Measurements from ENCODE around the gene CYP26A1. TPM values are rescaled to one million over a fixed set of nuclear protein-coding genes. Genes with fewer than 3 reads are reported as not detected.

The CYP26A1 gene
- total and polyA plus RNA-seq, 9 donors = 0.22 TPM; not detected in 8

GRCh38 chr10:93076871-93077270, 3.2 kb downstream of the CYP26A1 start:
- Histone ChIP-seq H3K9me3 (no peaks in the 10 kb centered on the region), H3K27ac (no peak overlapping the region), H3K36me3 (no peaks in the 10 kb centered on the region), H3K4me3 (no peak overlapping the region), H3K4me1 (ENCODE audit: insufficient read depth) (peaks cover 9% of the 10 kb centered on the region), H3K27me3 (no peaks in the 10 kb centered on the region)
- intact Hi-C loops (cut with DNase I) = no loop called here
- no peak for TF ChIP-seq CTCF (IDR thresholded peaks at IDR 0.05)
- no peak for TF ChIP-seq EP300 (IDR thresholded peaks at IDR 0.05)
- TF ChIP-seq POLR2A (IDR thresholded peaks at IDR 0.05) = no peak
- no peak for DNase-seq
- WGBS, 3 donors = 54 to 56% (median 56%) methylated on average over 2 of the region's 2 CpGs

DNA sequence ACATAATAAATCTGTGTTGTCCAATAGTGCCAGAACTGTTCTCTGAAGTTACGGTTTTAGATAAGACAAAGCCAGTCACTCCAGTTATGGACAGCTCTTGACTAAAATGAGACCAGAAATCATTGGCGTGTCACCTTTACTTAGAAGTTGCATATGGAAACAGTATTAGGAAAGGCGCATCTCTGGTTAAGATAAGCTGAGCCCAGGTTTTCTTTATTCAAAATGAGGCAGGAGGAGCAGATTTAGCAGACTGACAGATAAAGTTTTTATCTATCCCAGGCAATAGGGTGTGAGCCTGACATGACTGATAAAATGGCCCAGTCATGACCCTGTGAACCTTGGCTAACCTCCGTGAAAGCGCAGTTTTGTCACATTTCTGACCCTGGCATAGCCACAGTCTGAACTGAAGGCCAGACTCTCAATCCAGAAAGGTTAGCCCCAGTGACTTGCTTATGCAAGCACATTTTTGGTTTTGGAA, 4.2 kb downstream of the CYP26A1 start:
- Histone ChIP-seq H3K9me3 (no peaks in the 10 kb centered on the region), H3K36me3 (no peaks in the 10 kb centered on the region), H3K4me1 (ENCODE audit: insufficient read depth) (peaks cover 7% of the 10 kb centered on the region), H3K4me3 (no peak overlapping the region), H3K27me3 (no peaks in the 10 kb centered on the region), H3K27ac (no peak overlapping the region)
- DNase-seq = no peak
- intact Hi-C loops (cut with DNase I) = no loop called here
- WGBS, 3 donors = 85 to 93% (median 85%) methylated on average over 5 of the region's 5 CpGs
- TF ChIP-seq POLR2A (IDR thresholded peaks at IDR 0.05) (no peak), EP300 (IDR thresholded peaks at IDR 0.05) (no peak), CTCF (IDR thresholded peaks at IDR 0.05) (no peak)

DNA sequence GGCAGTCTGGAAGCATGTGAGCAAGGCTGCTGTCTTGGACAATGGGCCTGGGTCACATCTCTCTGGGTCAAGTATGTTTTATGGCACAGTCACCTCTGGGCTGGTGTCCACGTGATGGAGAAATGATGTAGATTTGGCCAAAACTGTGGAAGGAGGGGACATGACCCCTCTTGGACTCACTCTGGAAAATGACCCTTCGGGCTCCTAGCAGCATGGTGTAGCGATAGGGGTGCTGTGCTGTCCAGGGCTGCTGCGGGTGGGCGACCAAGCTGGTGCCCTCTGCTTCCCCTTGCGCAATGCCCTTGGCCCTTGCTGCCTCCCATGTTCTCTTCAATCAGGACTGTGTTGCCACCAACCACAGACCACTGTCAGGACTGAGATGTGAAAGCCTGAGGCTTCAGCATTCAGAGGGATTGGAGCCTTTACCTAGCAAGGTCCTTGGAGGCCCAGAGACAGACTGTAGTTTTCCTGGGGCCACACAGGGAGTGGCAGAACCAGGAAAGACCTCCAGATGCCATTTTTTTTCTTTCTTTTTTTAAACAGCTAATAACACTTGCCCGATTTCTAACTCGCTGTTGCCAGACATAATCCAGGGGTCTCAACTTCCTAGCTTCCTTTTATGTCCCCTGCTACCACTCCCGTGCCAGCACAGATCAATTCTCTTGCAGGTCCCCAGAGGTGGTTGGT, 6.1 kb downstream of the CYP26A1 start:
- no peak for TF ChIP-seq CTCF (IDR thresholded peaks at IDR 0.05)
- no peak for TF ChIP-seq POLR2A (IDR thresholded peaks at IDR 0.05)
- no peak for TF ChIP-seq EP300 (IDR thresholded peaks at IDR 0.05)
- H3K4me1 ChIP-seq (ENCODE audit: insufficient read depth) = peaks cover 2% of the 10 kb centered on the region
- WGBS, 3 donors = 44 to 56% (median 54%) methylated on average over 9 of the region's 9 CpGs
- no peaks in the 10 kb centered on the region for H3K36me3 ChIP-seq
- no peak for DNase-seq
- H3K9me3 ChIP-seq = no peaks in the 10 kb centered on the region
- no peak overlapping the region for H3K4me3 ChIP-seq
- no peaks in the 10 kb centered on the region for H3K27me3 ChIP-seq
- intact Hi-C loops (cut with DNase I) = loop anchor here in 3 of 4 donors (5.0 to 10.0 kb wide), 3 partner anchors 205 to 275 kb away; no protein-coding TSS in a partner anchor
- H3K27ac ChIP-seq = no peak overlapping the region

- H3K4me1 ChIP-seq (ENCODE audit: insufficient read depth) = no peaks in the 10 kb centered on the region
- intact Hi-C loops (cut with DNase I) = loop anchor here in 3 of 4 donors (5.0 to 10.0 kb wide), 3 partner anchors 204 to 274 kb away; no protein-coding TSS in a partner anchor
- no peak overlapping the region for H3K27ac ChIP-seq
- peak; percentile 28 to 58 (median 37) for TF ChIP-seq CTCF (IDR thresholded peaks at IDR 0.05)
- TF ChIP-seq POLR2A (IDR thresholded peaks at IDR 0.05) = no peak
- TF ChIP-seq EP300 (IDR thresholded peaks at IDR 0.05) = no peak
- H3K27me3 ChIP-seq = no peaks in the 10 kb centered on the region
- DNase-seq = peak in 3 of 5 donors; percentile 22 to 52 (median 29)
- no peaks in the 10 kb centered on the region for H3K9me3 ChIP-seq
- H3K4me3 ChIP-seq = no peak overlapping the region
- no peaks in the 10 kb centered on the region for H3K36me3 ChIP-seq
- WGBS, 3 donors = 55 to 59% (median 56%) methylated on average over 22 of the region's 22 CpGs
These were observed 6.8 kb downstream of the CYP26A1 start for GRCh38 chr10:93080350-93081046.

Measured in ovary (tissue), 9 donors.